Measurements from ENCODE around the gene DLL1.

The DLL1 gene

DNA sequence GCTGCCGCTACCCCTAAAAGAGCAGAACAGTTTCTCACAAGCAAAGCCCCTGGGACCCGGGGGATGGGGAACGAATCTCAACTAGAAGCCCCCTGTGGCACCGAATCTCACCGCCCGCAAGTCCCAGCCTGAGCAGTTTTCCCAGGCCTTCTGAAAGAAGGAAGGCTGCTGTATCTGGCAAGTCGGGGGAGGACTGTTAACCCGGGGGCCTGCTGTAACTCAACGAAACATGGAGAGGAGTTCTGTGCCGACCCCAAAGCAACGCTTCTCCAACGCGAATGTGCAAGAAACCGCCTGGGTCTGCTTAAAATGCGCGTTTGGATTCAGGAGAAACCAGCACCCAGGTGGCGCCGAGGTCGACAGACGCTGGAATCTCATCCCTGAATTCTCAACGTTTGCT, 34.2 kb downstream of the DLL1 start:
- no peaks in the 10 kb centered on the region for H3K4me1 Mint-ChIP-seq (ENCODE audit: low read depth)
- no peak overlapping the region for H3K4me3 Mint-ChIP-seq
- no peak overlapping the region for H3K27ac Mint-ChIP-seq
- H3K9me3 Mint-ChIP-seq (ENCODE audit: low read depth): no peaks in the 10 kb centered on the region
- no peaks in the 10 kb centered on the region for H3K27me3 Mint-ChIP-seq
- H3K36me3 Mint-ChIP-seq: no peaks in the 10 kb centered on the region

DNA sequence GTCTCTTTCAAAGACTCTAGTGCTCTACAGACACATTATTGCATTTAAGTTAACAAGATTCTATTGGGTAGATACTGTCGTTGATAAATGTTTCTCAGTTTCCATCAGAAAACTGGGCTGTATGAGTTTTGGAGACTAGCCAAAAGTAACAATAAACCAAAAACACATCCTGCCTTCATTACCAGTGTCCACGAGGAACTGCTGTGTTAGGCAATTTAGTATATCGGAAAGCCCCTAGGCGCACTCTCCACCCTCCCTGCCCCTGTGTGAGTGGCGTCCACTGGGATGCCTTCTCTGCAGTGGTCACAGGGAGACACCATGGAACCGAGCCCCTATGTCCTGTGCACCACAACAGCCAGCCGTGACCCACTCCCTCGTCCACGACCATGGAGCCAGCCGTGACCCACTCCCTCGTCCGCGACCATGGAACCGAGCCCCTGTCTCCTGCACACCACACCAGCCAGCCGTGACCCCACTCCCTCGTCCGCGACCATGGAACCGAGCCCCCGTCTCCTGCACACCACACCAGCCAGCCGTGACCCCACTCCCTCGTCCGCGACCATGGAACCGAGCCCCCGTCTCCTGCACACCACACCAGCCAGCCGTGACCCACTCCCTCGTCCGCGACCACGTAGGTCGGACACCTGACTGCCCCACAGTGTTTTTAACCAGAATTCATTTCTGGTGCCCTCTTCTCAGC, 35.3 kb downstream of the DLL1 start:
- no peaks in the 10 kb centered on the region for H3K36me3 Mint-ChIP-seq
- no peaks in the 10 kb centered on the region for H3K9me3 Mint-ChIP-seq (ENCODE audit: low read depth)
- no peaks in the 10 kb centered on the region for H3K4me1 Mint-ChIP-seq (ENCODE audit: low read depth)
- H3K27ac Mint-ChIP-seq: no peak overlapping the region
- no peak overlapping the region for H3K4me3 Mint-ChIP-seq
- H3K27me3 Mint-ChIP-seq: no peaks in the 10 kb centered on the region

GRCh38 chr6:170254315-170255213, 36.3 kb downstream of the DLL1 start:
- Mint-ChIP-seq H3K27me3 (no peaks in the 10 kb centered on the region), H3K27ac (no peak overlapping the region), H3K9me3 (ENCODE audit: low read depth) (no peaks in the 10 kb centered on the region), H3K4me3 (no peak overlapping the region), H3K36me3 (no peaks in the 10 kb centered on the region), H3K4me1 (ENCODE audit: low read depth) (no peaks in the 10 kb centered on the region)

DNA sequence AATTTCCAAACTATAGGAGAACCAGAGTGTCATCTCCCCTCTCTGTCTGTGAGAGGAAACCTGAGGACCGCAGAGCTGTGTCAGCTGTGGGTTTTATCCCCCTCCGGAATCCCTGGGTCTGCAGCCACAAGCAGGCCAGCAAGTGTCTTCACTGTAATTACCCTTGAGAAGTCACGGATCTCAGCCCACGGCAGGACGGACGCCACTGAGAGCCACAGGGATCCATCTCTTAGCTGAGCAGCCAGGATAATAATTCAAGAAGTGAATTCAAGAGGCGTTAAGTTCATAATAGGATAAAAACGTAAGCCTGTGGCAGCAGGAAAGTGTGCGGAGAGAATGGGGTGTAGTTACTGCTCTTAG, 37.0 kb downstream of the DLL1 start:
- Mint-ChIP-seq H3K4me1 (ENCODE audit: low read depth) (no peaks in the 10 kb centered on the region), H3K27ac (no peak overlapping the region), H3K9me3 (ENCODE audit: low read depth) (no peaks in the 10 kb centered on the region), H3K27me3 (no peaks in the 10 kb centered on the region), H3K4me3 (no peak overlapping the region), H3K36me3 (no peaks in the 10 kb centered on the region)

GRCh38 chr6:170253226-170253909, 37.5 kb downstream of the DLL1 start:
- no peaks in the 10 kb centered on the region for H3K36me3 Mint-ChIP-seq
- H3K4me1 Mint-ChIP-seq (ENCODE audit: low read depth): no peaks in the 10 kb centered on the region
- H3K4me3 Mint-ChIP-seq: no peak overlapping the region
- no peaks in the 10 kb centered on the region for H3K9me3 Mint-ChIP-seq (ENCODE audit: low read depth)
- no peaks in the 10 kb centered on the region for H3K27me3 Mint-ChIP-seq
- H3K27ac Mint-ChIP-seq: no peak overlapping the region

DNA sequence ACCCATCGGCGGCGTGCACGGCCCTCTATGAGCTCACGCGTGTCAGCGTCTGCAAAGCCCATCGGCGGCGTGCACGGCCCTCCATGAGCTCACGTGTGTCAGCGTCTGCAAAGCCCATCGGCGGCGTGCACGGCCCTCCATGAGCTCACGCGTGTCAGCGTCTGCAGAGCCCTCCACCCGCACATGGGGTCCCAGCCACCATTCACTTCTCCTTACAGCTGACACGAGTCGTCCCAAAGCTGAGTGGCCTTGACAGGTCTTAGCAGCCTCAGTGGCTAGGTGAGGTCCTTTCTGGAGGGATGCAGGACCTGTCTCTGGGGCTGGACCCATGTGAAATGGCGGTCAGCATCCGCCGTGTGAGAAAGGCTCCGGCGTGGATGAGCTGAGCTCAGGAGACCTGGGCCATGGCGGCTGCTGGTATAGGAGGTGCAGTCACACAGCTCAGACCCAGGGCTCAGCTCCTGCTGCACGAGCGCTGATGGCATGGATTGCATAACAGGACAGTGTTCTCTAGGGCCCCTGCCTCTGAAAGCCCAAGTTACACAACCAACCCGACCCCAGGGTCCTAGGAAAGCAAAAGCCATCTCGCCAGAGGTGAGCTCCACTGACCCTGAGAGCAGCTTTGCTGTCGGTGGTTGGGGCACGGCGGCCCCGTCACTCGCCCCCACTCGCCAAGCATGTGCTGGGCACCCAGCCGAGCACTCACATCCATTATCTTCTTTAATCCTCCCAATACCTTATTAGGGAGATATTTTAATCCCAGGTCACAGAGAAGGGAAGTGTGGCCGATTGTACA, 38.9 kb downstream of the DLL1 start:
- no peak overlapping the region for H3K27ac Mint-ChIP-seq

DNA sequence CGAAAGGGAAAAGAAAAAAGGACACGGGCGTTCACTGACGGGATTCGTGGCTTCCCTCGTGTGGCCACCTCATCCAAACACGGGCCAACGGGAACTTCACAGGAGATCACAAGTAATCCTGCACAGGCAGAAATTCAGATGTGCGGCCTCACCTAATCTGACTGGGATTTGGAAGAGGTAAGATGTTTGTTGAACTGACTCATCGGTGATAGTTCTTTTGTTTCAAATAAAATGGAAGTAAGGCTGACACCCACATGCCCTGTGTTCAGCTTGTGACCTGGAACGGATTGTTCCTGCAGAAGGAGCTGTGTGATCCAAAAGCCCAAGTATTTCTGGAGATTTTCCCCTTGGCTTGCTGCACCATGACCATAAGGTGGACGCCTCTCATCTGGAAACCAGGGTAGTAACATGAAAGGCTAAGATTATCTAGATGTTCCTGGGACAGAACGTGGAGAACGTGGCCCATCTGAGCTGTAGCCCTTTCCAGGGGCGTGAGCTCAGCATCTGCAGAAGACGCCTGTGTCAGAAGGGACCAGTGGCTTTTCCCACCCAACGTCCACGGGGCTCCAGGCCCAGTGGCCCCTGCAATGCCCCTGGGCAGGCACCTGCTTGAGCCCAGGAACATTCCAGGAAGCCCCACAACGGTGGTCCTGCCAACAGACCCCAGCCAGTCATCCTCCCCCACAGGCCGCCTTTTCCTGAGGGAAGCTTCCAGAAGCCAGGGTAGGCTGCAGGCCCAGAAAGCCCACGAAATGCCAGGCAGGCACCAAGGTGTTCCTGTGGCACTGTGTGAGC, 39.7 kb downstream of the DLL1 start:
- Mint-ChIP-seq H3K27me3 (no peaks in the 10 kb centered on the region), H3K4me3 (no peak overlapping the region), H3K27ac (no peak overlapping the region), H3K4me1 (ENCODE audit: low read depth) (no peaks in the 10 kb centered on the region), H3K36me3 (no peaks in the 10 kb centered on the region), H3K9me3 (ENCODE audit: low read depth) (no peaks in the 10 kb centered on the region)

More for the DNA sequence above, 38.9 kb downstream of the DLL1 start:
- Mint-ChIP-seq H3K4me1 (ENCODE audit: low read depth) (no peaks in the 10 kb centered on the region), H3K9me3 (ENCODE audit: low read depth) (no peaks in the 10 kb centered on the region), H3K4me3 (no peak overlapping the region), H3K27me3 (no peaks in the 10 kb centered on the region), H3K36me3 (no peaks in the 10 kb centered on the region)

DNA sequence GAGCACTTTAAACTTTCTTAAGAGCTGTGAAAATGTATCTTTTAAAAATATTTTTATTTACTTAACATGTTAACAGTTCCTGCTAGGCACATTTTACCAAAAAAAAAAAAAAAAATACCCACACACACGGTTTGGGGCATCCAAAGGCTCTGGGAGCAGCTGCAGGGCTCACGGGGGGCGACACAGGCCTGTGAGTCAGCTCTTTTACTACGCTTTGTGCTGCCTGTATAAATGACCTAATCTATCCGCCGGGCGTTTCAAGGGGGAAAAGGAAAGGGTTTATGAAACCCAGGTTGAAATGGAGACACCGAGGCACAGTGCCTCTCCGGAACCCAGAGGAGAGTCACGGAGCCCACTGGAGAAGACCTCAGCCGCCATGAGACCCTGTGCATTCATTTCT, 40.4 kb downstream of the DLL1 start:
- H3K27me3 Mint-ChIP-seq: no peaks in the 10 kb centered on the region
- no peaks in the 10 kb centered on the region for H3K4me1 Mint-ChIP-seq (ENCODE audit: low read depth)
- no peak overlapping the region for H3K4me3 Mint-ChIP-seq
- H3K9me3 Mint-ChIP-seq (ENCODE audit: low read depth): no peaks in the 10 kb centered on the region
- H3K36me3 Mint-ChIP-seq: no peaks in the 10 kb centered on the region
- no peak overlapping the region for H3K27ac Mint-ChIP-seq

DNA sequence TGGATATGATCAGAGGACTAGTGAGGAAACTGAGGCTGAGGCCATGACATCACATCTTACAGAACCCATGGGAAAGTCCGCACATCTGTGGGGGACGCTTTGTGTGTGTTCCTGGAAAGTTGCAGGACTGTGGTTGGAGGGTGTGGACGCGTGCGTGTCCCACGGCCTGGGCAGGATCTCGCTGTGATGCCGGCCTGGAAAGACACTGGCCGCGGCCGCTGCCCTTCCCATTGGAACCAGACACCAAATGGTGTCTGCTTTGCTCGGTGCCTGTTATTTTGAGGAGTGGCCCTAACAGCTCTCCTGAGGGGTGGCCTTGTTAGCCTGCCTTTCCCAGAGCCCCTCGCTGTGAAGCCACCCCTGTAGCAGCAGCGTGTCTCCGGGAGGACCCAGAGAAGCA, 41.1 kb downstream of the DLL1 start:
- no peak overlapping the region for H3K4me3 Mint-ChIP-seq
- no peaks in the 10 kb centered on the region for H3K36me3 Mint-ChIP-seq
- H3K27ac Mint-ChIP-seq: no peak overlapping the region
- H3K4me1 Mint-ChIP-seq (ENCODE audit: low read depth): no peaks in the 10 kb centered on the region
- no peaks in the 10 kb centered on the region for H3K9me3 Mint-ChIP-seq (ENCODE audit: low read depth)
- H3K27me3 Mint-ChIP-seq: no peaks in the 10 kb centered on the region

GRCh38 chr6:170248861-170249600, 41.8 kb downstream of the DLL1 start:
- Mint-ChIP-seq H3K4me1 (ENCODE audit: low read depth) (no peaks in the 10 kb centered on the region), H3K27me3 (no peaks in the 10 kb centered on the region), H3K27ac (no peak overlapping the region), H3K36me3 (no peaks in the 10 kb centered on the region), H3K4me3 (no peak overlapping the region), H3K9me3 (ENCODE audit: low read depth) (no peaks in the 10 kb centered on the region)

- no peak overlapping the region for H3K4me3 Mint-ChIP-seq
- H3K9me3 Mint-ChIP-seq (ENCODE audit: low read depth): no peaks in the 10 kb centered on the region
- no peaks in the 10 kb centered on the region for H3K27me3 Mint-ChIP-seq
- H3K27ac Mint-ChIP-seq: no peak overlapping the region
- H3K4me1 Mint-ChIP-seq (ENCODE audit: low read depth): no peaks in the 10 kb centered on the region
- no peaks in the 10 kb centered on the region for H3K36me3 Mint-ChIP-seq
These were observed 42.6 kb downstream of the DLL1 start for GRCh38 chr6:170248111-170248805.

GRCh38 chr6:170247178-170247701, 43.6 kb downstream of the DLL1 start:
- Mint-ChIP-seq H3K4me1 (ENCODE audit: low read depth) (no peaks in the 10 kb centered on the region), H3K27ac (no peak overlapping the region), H3K36me3 (no peaks in the 10 kb centered on the region), H3K9me3 (ENCODE audit: low read depth) (no peaks in the 10 kb centered on the region), H3K4me3 (no peak overlapping the region), H3K27me3 (no peaks in the 10 kb centered on the region)

DNA sequence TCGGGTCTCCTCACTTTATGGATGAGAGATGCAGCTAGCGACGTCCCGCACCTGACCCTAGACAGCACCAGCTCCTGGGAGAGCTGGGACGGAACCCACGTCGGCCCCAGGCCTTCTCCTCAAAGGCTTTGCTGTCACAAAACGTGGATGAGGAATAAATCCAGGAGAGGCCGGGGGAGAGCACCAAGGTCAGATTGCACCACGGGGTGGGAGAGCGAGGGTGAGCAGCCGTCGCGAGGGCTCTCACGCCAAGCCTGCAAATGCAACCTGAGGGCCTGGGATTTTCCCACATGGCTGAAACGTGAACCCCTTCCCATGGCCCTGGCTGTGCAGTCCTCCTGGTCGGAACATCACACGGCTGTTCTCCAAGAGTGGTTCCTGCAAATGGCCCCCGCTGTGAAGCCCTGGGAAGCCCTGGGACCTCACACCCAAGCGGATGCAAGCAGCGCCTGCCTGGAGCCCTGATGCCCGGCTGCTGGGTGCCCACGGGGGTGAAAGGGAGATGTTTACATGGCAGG, 45.3 kb downstream of the DLL1 start:
- Mint-ChIP-seq H3K27me3 (no peaks in the 10 kb centered on the region), H3K27ac (no peak overlapping the region), H3K36me3 (no peaks in the 10 kb centered on the region), H3K9me3 (ENCODE audit: low read depth) (no peaks in the 10 kb centered on the region), H3K4me1 (ENCODE audit: low read depth) (no peaks in the 10 kb centered on the region), H3K4me3 (no peak overlapping the region)
